DOHH2 (cell line): ENCODE results near the gene EIF2S3.

ENCODE experiments used
- CTCF ChIP-seq: fragments of 200-600 bp; sonication (generic); IDR thresholded peaks from one replicate; pipeline ENCODE4 v1.5.1; 2014; ENCODE audit warnings: antibody characterized with exemption, mild to moderate bottlenecking, low read depth, low read length; ENCODE audit not compliant: poor library complexity, severe bottlenecking
- EZH2phosphoT487 ChIP-seq: fragments of 200-600 bp; sonication (generic); IDR thresholded peaks from 2 replicates; pipeline ENCODE4 v1.6.1; 2017; ENCODE audit warnings: borderline replicate concordance, mild to moderate bottlenecking, antibody characterized with exemption, low read length, moderate library complexity, mixed read lengths

DNA sequence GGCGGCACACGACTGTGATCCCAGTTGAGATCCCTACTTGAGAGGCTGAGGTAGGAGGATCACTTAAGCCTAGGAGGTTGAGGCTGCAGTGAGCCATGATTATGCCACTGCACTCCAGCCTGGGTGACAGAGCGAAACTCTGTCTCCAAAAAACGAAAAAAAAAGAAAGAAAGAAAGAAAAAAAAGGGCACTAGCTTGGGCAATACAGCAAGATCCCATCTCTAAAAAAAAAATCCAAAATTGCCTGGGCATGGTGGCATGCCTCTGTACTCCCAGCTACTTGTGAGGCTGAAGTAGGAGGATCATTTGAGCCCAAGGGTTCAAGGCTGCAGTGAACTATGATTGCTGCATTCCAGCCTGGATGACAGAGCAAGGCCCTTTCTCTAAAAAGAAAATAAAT lies 17.0 kb upstream of the EIF2S3 start:
- TF ChIP-seq CTCF (no peak), EZH2phosphoT487 (no peak)
